ENCODE data around the gene PPDPF. TPM values are rescaled to one million over a fixed set of nuclear protein-coding genes. Genes with fewer than 3 reads are reported as not detected.

The PPDPF gene
- polyA plus RNA-seq, 1 donor (not counting 4 experiments of a cell fraction or from before 2014, with no cell fraction given), result 8.8 TPM

DNA sequence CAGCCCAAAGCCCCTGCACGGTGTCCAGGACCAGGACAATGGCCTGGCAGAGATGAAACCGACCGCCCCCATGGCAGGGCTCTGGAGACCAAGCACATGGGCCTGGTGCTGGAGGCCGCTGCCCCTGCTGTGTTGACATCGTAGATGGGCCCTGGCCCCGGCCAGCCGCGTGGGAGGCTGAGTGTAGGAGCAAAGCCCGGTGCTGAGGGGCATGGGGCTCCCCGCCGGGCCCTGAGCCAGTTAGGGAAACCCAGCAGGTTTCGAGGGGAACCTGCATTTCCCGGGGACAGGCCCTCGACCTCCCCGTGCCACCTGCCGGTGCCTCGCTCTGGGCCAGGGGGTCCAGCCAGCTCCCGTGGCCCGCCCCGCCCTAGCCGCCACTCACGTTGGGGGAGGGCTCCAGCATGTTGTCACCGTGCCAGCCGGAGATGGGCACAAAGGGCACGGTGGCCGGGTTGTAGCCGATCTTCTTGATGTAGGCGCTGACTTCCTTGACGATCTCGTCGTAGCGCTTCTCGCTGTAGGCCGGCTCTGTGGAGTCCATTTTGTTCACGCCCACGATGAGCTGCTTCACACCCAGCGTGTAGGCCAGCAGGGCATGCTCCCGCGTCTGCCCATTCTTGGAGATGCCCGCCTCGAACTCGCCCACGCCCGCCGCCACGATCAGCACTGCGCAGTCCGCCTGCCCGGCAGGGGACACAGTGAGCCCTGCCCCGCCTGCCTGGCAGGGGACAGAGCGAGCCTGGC lies 26.0 kb upstream of the PPDPF start:
- H3K4me2 ChIP-seq (ENCODE audit: control insufficient read depth, extremely low read depth, insufficient read depth, low read depth, low read length), result no peak overlapping the region
- H2AFZ ChIP-seq (ENCODE audit: control insufficient read depth, low read length), result no peak overlapping the region
- no peaks in the 10 kb centered on the region for H3K36me3 ChIP-seq (ENCODE audit: control insufficient read depth in 2 of 2, extremely low read depth in 1 of 2, insufficient read depth in 2 of 2, low read length in 2 of 2)
- DNase-seq (ENCODE audit: low read depth, low spot score) (no peak), FAIRE-seq (no peak)
- no peak for TF ChIP-seq CTCF (optimal IDR thresholded peaks at IDR 0.05 in 1 of 3, IDR thresholded peaks at IDR 0.05 in 1 of 3, conservative IDR thresholded peaks at IDR 0.05 in 1 of 3; ENCODE audit: extremely low read depth in 1 of 3, insufficient read depth in 2 of 3, low read length in 3 of 3)
- no peak for TF ChIP-seq EZH2 (IDR thresholded peaks at IDR 0.05; ENCODE audit: low read length)
- H3K9me3 ChIP-seq (ENCODE audit: control insufficient read depth, low read depth, low read length), result no peaks in the 10 kb centered on the region
- dilution Hi-C loops (cut with MboI; ENCODE audit: extremely low pct_ligation_motif_present, low sequenced_read_pairs), result no loop called here
- H3K27me3 ChIP-seq (ENCODE audit: control insufficient read depth, extremely low read depth, insufficient read depth, low read length), result peaks cover 30% of the 10 kb centered on the region
- H3K79me2 ChIP-seq (ENCODE audit: control insufficient read depth, insufficient read depth, low read length), result no peaks in the 10 kb centered on the region
- H3K9me1 ChIP-seq (ENCODE audit: control insufficient read depth, extremely low read depth, insufficient read depth, low read length), result no peaks in the 10 kb centered on the region
- no peak overlapping the region for H3K27ac ChIP-seq (ENCODE audit: control insufficient read depth, insufficient read depth, low read length)
- no peaks in the 10 kb centered on the region for H4K20me1 ChIP-seq (ENCODE audit: control insufficient read depth, extremely low read depth, insufficient read depth, low read length)
- no peak overlapping the region for H3K4me3 ChIP-seq (ENCODE audit: control insufficient read depth in 2 of 3, extremely low read depth in 1 of 3, insufficient read depth in 2 of 3, low read depth in 1 of 3, low read length in 3 of 3)
- H3K4me1 ChIP-seq (ENCODE audit: control insufficient read depth, extremely low read depth, insufficient read depth, low read length), result peaks cover 2% of the 10 kb centered on the region
- H3K9ac ChIP-seq (ENCODE audit: control insufficient read depth, extremely low read depth, insufficient read depth, low read length), result no peak overlapping the region

DNA sequence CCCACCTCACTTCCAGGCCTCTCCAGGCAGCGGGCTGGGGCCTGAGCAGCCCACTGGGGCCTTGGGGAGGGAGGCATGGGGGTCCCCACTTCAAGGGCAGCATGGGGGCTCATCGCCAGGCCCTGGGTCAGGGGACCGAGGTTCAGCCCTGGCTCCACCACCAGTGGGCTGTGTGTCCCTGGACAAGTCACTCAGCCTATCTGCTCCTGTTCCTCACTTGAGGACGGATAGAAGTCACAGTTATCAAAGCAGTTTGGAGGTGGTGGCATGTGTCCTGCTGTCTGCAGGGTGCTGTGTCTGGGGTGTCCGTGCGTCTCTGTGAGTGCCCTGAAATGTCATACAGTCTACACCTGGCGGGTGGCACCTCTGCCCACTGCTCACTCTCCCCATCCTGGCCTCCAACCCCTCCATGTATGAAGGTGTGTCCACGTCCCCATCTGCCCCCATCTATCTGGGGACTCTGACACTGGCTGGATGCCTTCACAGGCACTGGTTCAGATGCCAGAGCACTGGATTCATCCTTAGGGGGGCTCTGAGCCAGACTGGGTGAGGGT lies 25.3 kb upstream of the PPDPF start:
- H3K9me3 ChIP-seq (ENCODE audit: control insufficient read depth, low read depth, low read length), result no peaks in the 10 kb centered on the region
- H3K36me3 ChIP-seq (ENCODE audit: control insufficient read depth in 2 of 2, extremely low read depth in 1 of 2, insufficient read depth in 2 of 2, low read length in 2 of 2), result no peaks in the 10 kb centered on the region
- peaks cover 34% of the 10 kb centered on the region for H3K27me3 ChIP-seq (ENCODE audit: control insufficient read depth, extremely low read depth, insufficient read depth, low read length)

More for the DNA sequence above, 25.3 kb upstream of the PPDPF start:
- no peaks in the 10 kb centered on the region for H4K20me1 ChIP-seq (ENCODE audit: control insufficient read depth, extremely low read depth, insufficient read depth, low read length)
- H3K27ac ChIP-seq (ENCODE audit: control insufficient read depth, insufficient read depth, low read length), result no peak overlapping the region
- no peak overlapping the region for H3K4me2 ChIP-seq (ENCODE audit: control insufficient read depth, extremely low read depth, insufficient read depth, low read depth, low read length)
- no peaks in the 10 kb centered on the region for H3K9me1 ChIP-seq (ENCODE audit: control insufficient read depth, extremely low read depth, insufficient read depth, low read length)
- no peak overlapping the region for H3K4me3 ChIP-seq (ENCODE audit: control insufficient read depth in 2 of 3, extremely low read depth in 1 of 3, insufficient read depth in 2 of 3, low read depth in 1 of 3, low read length in 3 of 3)
- H2AFZ ChIP-seq (ENCODE audit: control insufficient read depth, low read length), result no peak overlapping the region
- no peak overlapping the region for H3K9ac ChIP-seq (ENCODE audit: control insufficient read depth, extremely low read depth, insufficient read depth, low read length)
- no peak for TF ChIP-seq CTCF (optimal IDR thresholded peaks at IDR 0.05 in 1 of 3, IDR thresholded peaks at IDR 0.05 in 1 of 3, conservative IDR thresholded peaks at IDR 0.05 in 1 of 3; ENCODE audit: extremely low read depth in 1 of 3, insufficient read depth in 2 of 3, low read length in 3 of 3)
- no peak for TF ChIP-seq EZH2 (IDR thresholded peaks at IDR 0.05; ENCODE audit: low read length)
- DNase-seq (ENCODE audit: low read depth, low spot score) (no peak), FAIRE-seq (no peak)
- no peaks in the 10 kb centered on the region for H3K79me2 ChIP-seq (ENCODE audit: control insufficient read depth, insufficient read depth, low read length)
- dilution Hi-C loops (cut with MboI; ENCODE audit: extremely low pct_ligation_motif_present, low sequenced_read_pairs), result no loop called here
- H3K4me1 ChIP-seq (ENCODE audit: control insufficient read depth, extremely low read depth, insufficient read depth, low read length), result peaks cover 2% of the 10 kb centered on the region
